GM23338 (cell line): ENCODE results near the gene PPP2R5C. TPM values are rescaled to one million over a fixed set of nuclear protein-coding genes. Genes with fewer than 3 reads are reported as not detected.

Experiments
- CTCF ChIP-seq, 2 experiments: fragments of 200-600 bp in 1 of 2; sonication (generic) in 1 of 2; conservative IDR thresholded peaks; 2 replicates each; pipeline versions ENCODE4 v1.5.1 to v1.6.1; 2016 to 2017; ENCODE audit warnings: antibody characterized with exemption in 2 of 2, low read depth in 2 of 2, mild to moderate bottlenecking in 2 of 2, moderate library complexity in 1 of 2
- POLR2AphosphoS5 ChIP-seq: IDR thresholded peaks from 2 replicates; pipeline ENCODE4 v1.6.1; 2016; ENCODE audit warnings: antibody characterized with exemption, low read depth
- ZNF114 ChIP-seq: fragments of 250-450 bp; sonication (Bioruptor Pico); IDR thresholded peaks from 2 replicates; pipeline ENCODE4 v1.5.0; 2020; ENCODE audit warnings: mild to moderate bottlenecking, moderate library complexity
- polyA plus RNA-seq: library from polyadenylated mRNA; unstranded; fragments of >200 nt; fragmentation: Nextera tagmentation; extraction: Ambion mirVana; gene quantifications from 2 replicates; pipeline ENCODE4 v1.2.1, GENCODE V29; 2016
- total RNA-seq: library from RNA; depleted of rRNA; stranded (reverse); fragments of >200 nt; shearing (Covaris generic); gene quantifications from 2 replicates; pipeline ENCODE4 v1.2.3, GENCODE V29; 2014
- TF ChIP-seq, protein P1 (sequence below): fragments of 250-450 bp; sonication (Bioruptor Pico); IDR thresholded peaks from 2 replicates; pipeline ENCODE4 v1.5.0; 2020; ENCODE audit warnings: mild to moderate bottlenecking, moderate library complexity
- TF ChIP-seq, protein P2 (sequence below): IDR thresholded peaks from 2 replicates; pipeline ENCODE4 v1.6.1; 2016; ENCODE audit warnings: antibody characterized with exemption

The PPP2R5C gene
- total and polyA plus RNA-seq, 2 experiments from 2014 or later, result 75.4 to 79.7 TPM

- TF ChIP-seq, protein P1, sequence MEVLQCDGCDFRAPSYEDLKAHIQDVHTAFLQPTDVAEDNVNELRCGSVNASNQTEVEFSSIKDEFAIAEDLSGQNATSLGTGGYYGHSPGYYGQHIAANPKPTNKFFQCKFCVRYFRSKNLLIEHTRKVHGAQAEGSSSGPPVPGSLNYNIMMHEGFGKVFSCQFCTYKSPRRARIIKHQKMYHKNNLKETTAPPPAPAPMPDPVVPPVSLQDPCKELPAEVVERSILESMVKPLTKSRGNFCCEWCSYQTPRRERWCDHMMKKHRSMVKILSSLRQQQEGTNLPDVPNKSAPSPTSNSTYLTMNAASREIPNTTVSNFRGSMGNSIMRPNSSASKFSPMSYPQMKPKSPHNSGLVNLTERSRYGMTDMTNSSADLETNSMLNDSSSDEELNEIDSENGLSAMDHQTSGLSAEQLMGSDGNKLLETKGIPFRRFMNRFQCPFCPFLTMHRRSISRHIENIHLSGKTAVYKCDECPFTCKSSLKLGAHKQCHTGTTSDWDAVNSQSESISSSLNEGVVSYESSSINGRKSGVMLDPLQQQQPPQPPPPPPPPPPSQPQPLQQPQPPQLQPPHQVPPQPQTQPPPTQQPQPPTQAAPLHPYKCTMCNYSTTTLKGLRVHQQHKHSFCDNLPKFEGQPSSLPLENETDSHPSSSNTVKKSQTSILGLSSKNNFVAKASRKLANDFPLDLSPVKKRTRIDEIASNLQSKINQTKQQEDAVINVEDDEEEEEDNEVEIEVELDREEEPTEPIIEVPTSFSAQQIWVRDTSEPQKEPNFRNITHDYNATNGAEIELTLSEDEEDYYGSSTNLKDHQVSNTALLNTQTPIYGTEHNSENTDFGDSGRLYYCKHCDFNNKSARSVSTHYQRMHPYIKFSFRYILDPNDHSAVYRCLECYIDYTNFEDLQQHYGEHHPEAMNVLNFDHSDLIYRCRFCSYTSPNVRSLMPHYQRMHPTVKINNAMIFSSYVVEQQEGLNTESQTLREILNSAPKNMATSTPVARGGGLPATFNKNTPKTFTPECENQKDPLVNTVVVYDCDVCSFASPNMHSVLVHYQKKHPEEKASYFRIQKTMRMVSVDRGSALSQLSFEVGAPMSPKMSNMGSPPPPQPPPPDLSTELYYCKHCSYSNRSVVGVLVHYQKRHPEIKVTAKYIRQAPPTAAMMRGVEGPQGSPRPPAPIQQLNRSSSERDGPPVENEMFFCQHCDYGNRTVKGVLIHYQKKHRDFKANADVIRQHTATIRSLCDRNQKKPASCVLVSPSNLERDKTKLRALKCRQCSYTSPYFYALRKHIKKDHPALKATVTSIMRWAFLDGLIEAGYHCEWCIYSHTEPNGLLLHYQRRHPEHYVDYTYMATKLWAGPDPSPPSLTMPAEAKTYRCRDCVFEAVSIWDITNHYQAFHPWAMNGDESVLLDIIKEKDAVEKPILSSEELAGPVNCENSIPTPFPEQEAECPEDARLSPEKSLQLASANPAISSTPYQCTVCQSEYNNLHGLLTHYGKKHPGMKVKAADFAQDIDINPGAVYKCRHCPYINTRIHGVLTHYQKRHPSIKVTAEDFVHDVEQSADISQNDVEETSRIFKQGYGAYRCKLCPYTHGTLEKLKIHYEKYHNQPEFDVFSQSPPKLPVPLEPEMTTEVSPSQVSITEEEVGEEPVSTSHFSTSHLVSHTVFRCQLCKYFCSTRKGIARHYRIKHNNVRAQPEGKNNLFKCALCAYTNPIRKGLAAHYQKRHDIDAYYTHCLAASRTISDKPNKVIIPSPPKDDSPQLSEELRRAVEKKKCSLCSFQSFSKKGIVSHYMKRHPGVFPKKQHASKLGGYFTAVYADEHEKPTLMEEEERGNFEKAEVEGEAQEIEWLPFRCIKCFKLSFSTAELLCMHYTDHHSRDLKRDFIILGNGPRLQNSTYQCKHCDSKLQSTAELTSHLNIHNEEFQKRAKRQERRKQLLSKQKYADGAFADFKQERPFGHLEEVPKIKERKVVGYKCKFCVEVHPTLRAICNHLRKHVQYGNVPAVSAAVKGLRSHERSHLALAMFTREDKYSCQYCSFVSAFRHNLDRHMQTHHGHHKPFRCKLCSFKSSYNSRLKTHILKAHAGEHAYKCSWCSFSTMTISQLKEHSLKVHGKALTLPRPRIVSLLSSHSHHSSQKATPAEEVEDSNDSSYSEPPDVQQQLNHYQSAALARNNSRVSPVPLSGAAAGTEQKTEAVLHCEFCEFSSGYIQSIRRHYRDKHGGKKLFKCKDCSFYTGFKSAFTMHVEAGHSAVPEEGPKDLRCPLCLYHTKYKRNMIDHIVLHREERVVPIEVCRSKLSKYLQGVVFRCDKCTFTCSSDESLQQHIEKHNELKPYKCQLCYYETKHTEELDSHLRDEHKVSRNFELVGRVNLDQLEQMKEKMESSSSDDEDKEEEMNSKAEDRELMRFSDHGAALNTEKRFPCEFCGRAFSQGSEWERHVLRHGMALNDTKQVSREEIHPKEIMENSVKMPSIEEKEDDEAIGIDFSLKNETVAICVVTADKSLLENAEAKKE (CRISPR knock-in tag), result no peak
- TF ChIP-seq CTCF (conservative IDR thresholded peaks at IDR 0.05; ENCODE audit: low read depth in 2 of 2) (no peak), ZNF114 (CRISPR knock-in tag) (no peak), POLR2AphosphoS5 (no peak)
- TF ChIP-seq, protein P2, sequence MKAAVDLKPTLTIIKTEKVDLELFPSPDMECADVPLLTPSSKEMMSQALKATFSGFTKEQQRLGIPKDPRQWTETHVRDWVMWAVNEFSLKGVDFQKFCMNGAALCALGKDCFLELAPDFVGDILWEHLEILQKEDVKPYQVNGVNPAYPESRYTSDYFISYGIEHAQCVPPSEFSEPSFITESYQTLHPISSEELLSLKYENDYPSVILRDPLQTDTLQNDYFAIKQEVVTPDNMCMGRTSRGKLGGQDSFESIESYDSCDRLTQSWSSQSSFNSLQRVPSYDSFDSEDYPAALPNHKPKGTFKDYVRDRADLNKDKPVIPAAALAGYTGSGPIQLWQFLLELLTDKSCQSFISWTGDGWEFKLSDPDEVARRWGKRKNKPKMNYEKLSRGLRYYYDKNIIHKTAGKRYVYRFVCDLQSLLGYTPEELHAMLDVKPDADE, result no peak
Observed at GRCh38 chr14:101715210-101716076, 46.1 kb upstream of the PPP2R5C start (continued).
